Type B pancreatic cell (in vitro differentiated cells): ENCODE data around the gene SPDYE4. TPM values are rescaled to one million over a fixed set of nuclear protein-coding genes. Genes with fewer than 3 reads are reported as not detected.

Experiments
- DNase-seq: peaks from one replicate; pipeline ENCODE4 v3.0.0; 2021; ENCODE audit warnings: mixed read lengths; ENCODE audit not compliant: unreplicated experiment; ENCODE audit errors: extremely low spot score
- H3K27ac Mint-ChIP-seq: 2 replicates; pipeline ENCODE4 v1.8.0; 2021; ENCODE audit warnings: mild to moderate bottlenecking, mixed read lengths
- H3K27me3 Mint-ChIP-seq: 2 replicates; pipeline ENCODE4 v1.8.0; 2021; ENCODE audit warnings: mixed read lengths
- H3K36me3 Mint-ChIP-seq: 2 replicates; pipeline ENCODE4 v1.8.0; 2021; ENCODE audit warnings: mixed read lengths
- H3K4me1 Mint-ChIP-seq: one replicate; pipeline ENCODE4 v1.8.0; 2021; ENCODE audit warnings: mixed read lengths; ENCODE audit not compliant: unreplicated experiment
- H3K4me3 Mint-ChIP-seq: 2 replicates; pipeline ENCODE4 v1.8.0; 2021; ENCODE audit warnings: mild to moderate bottlenecking, mixed read lengths
- H3K9me3 Mint-ChIP-seq: 2 replicates; pipeline ENCODE4 v1.8.0; 2021; ENCODE audit warnings: mixed read lengths
- CTCF ChIP-seq: fragments of 200-600 bp; sonication (generic); conservative IDR thresholded peaks from 2 replicates; pipeline ENCODE4 v1.5.0; 2021; ENCODE audit warnings: antibody characterized with exemption, mild to moderate bottlenecking
- total RNA-seq: library from RNA; stranded (reverse); gene quantifications from 2 replicates; pipeline ENCODE4 v1.2.1, GENCODE V29; 2021; ENCODE audit warnings: low replicate concordance

Gene SPDYE4
- total RNA-seq, 1 donor from 2014 or later = not detected

GRCh38 chr17:8701754-8702153 is 56.6 kb downstream of the SPDYE4 start:
- TF ChIP-seq CTCF = no peak
- Mint-ChIP-seq H3K27me3 (no peaks in the 10 kb centered on the region), H3K36me3 (no peaks in the 10 kb centered on the region), H3K9me3 (peaks cover 10% of the 10 kb centered on the region), H3K4me3 (no peak overlapping the region), H3K27ac (no peak overlapping the region), H3K4me1 (peaks cover 23% of the 10 kb centered on the region)
- DNase-seq = no peak

GRCh38 chr17:8701221-8701620 is 57.1 kb downstream of the SPDYE4 start:
- peaks cover 10% of the 10 kb centered on the region for H3K9me3 Mint-ChIP-seq
- no peaks in the 10 kb centered on the region for H3K27me3 Mint-ChIP-seq
- no peak for TF ChIP-seq CTCF
- H3K4me1 Mint-ChIP-seq = peaks cover 26% of the 10 kb centered on the region
- H3K4me3 Mint-ChIP-seq = no peak overlapping the region
- H3K27ac Mint-ChIP-seq = no peak overlapping the region
- no peak for DNase-seq
- no peaks in the 10 kb centered on the region for H3K36me3 Mint-ChIP-seq

Other genes with a start within 250 kb of the SPDYE4 start
- 135 and 254 TPM in 2 replicates for gene MYH10, start 127.8 kb downstream of the SPDYE4 start, total RNA-seq
- gene CCDC42, start 13.7 kb downstream of the SPDYE4 start, total RNA-seq = not detected in 2 replicates
- 3.1 and 3.6 TPM in 2 replicates for gene MFSD6L, start 40.8 kb upstream of the SPDYE4 start, total RNA-seq
- not detected in 2 replicates for gene PIK3R6, start 109.1 kb upstream of the SPDYE4 start, total RNA-seq
- 0.29 TPM in 2 replicates for gene PIK3R5, start 207.2 kb upstream of the SPDYE4 start, total RNA-seq